Natural killer cell (primary cell): ENCODE data around the gene TIAM1. TPM values are rescaled to one million over a fixed set of nuclear protein-coding genes. Genes with fewer than 3 reads are reported as not detected.

Source experiments
- ATAC-seq, 3 donors: fragments of 150-1000 bp in 2 of 3; fragments of 200-7000 bp in 1 of 3; cut with Tn5 transposase; 1 replicate in 1 of 3; 2 replicates in 2 of 3; pipeline ENCODE4 v1.10.0; 2021; ENCODE audit warnings: mild to moderate bottlenecking in 2 of 3, moderate library complexity in 2 of 3
- DNase-seq, 2 donors: peaks; one replicate each; pipeline versions ENCODE4 v3.0.0 to v3.0.0-alpha.2; 2013 to 2021; ENCODE audit warnings: mixed read lengths in 1 of 2
- H3K27ac ChIP-seq: one replicate; pipeline ENCODE4 v1.5.1; 2013; ENCODE audit warnings: mild to moderate bottlenecking, low read length
- H3K27me3 ChIP-seq: one replicate; pipeline ENCODE4 v1.6.1; 2013; ENCODE audit warnings: low read length; ENCODE audit not compliant: control insufficient read depth, insufficient read depth
- H3K36me3 ChIP-seq: one replicate; pipeline ENCODE4 v1.6.1; 2013; ENCODE audit warnings: low read length; ENCODE audit not compliant: control insufficient read depth, insufficient read depth
- H3K4me1 ChIP-seq: one replicate; pipeline ENCODE4 v1.6.1; 2013; ENCODE audit warnings: low read length; ENCODE audit not compliant: control insufficient read depth, insufficient read depth
- H3K4me3 ChIP-seq: one replicate; pipeline ENCODE4 v1.5.1; 2013; ENCODE audit warnings: low read length
- H3K9me3 ChIP-seq: one replicate; pipeline ENCODE4 v1.6.1; 2013; ENCODE audit warnings: low read length; ENCODE audit not compliant: control insufficient read depth, insufficient read depth
- H3K27ac Mint-ChIP-seq, 2 donors: one replicate each; pipeline ENCODE4 v1.8.0; 2022; ENCODE audit warnings: mild to moderate bottlenecking in 2 of 2, mixed read lengths in 2 of 2, moderate library complexity in 1 of 2
- H3K27me3 Mint-ChIP-seq, 2 donors: one replicate each; pipeline ENCODE4 v1.8.0; 2022; ENCODE audit warnings: low read depth in 2 of 2, mixed read lengths in 2 of 2
- H3K36me3 Mint-ChIP-seq: one replicate; pipeline ENCODE4 v1.8.0; 2022; ENCODE audit warnings: mixed read lengths
- H3K4me1 Mint-ChIP-seq, 2 donors: one replicate each; pipeline ENCODE4 v1.8.0; 2022; ENCODE audit warnings: mixed read lengths in 2 of 2
- H3K4me3 Mint-ChIP-seq: one replicate; pipeline ENCODE4 v1.8.0; 2022; ENCODE audit warnings: mild to moderate bottlenecking, moderate library complexity, mixed read lengths
- H3K9me3 Mint-ChIP-seq, 2 donors: one replicate each; pipeline ENCODE4 v1.8.0; 2022; ENCODE audit warnings: mixed read lengths in 2 of 2
- CTCF ChIP-seq: fragments of 200-600 bp; IDR thresholded peaks from one replicate; pipeline ENCODE4 v1.8.0; 2022; ENCODE audit warnings: antibody characterized with exemption
- WGBS: methylation state at CpG from one replicate; pipeline ENCODE4 v1.1.7; 2013; ENCODE audit warnings: missing lambda C conversion rate; ENCODE audit not compliant: insufficient coverage; 5-methylcytosine and 5-hydroxymethylcytosine counted together
- intact Hi-C: fragments of 100-400 bp; cut with micrococcal nuclease; formaldehyde crosslinking; loops from one replicate; pipeline ENCODE4 v1.14.2; 2022
- total RNA-seq, 4 donors: library from RNA; stranded (reverse); fragments of 120-200 nt in 1 of 4; gene quantifications; one replicate each; pipeline versions ENCODE4 v1.2.3 to v1.2.4, GENCODE V29; 2013 to 2022

TIAM1 gene
- total RNA-seq, 3 donors from 2014 or later (not counting 1 experiment from before 2014, with no cell fraction given) = 19.1 to 32.3 (median 19.4) TPM

GRCh38 chr21:31173881-31174555 is 170.0 kb downstream of the TIAM1 start:
- Histone ChIP-seq H3K4me1 (peaks cover 14% of the 10 kb centered on the region), H3K36me3 (no peaks in the 10 kb centered on the region), H3K4me3 (no peak overlapping the region), H3K27me3 (no peaks in the 10 kb centered on the region), H3K27ac (no peak overlapping the region), H3K9me3 (no peaks in the 10 kb centered on the region)
- Mint-ChIP-seq H3K4me3 (no peak overlapping the region), H3K9me3 (no peaks in the 10 kb centered on the region), H3K27ac (no peak overlapping the region), H3K4me1 (peaks cover 0 to 4% of the 10 kb centered on the region in 2 donors), H3K27me3 (no peaks in the 10 kb centered on the region), H3K36me3 (no peaks in the 10 kb centered on the region)
- no peak for ATAC-seq
- intact Hi-C loops = no loop called here
- DNase-seq = peak in 1 of 2 donors; percentile 61
- 48% methylated on average over 25 of the region's 25 CpGs for WGBS
- TF ChIP-seq CTCF = no peak

- H3K27me3 Mint-ChIP-seq = no peaks in the 10 kb centered on the region
- WGBS = 94% methylated on average over 6 of the region's 6 CpGs
- Histone ChIP-seq H3K27ac (no peak overlapping the region), H3K4me1 (peaks cover 14% of the 10 kb centered on the region), H3K9me3 (no peaks in the 10 kb centered on the region), H3K36me3 (no peaks in the 10 kb centered on the region), H3K4me3 (no peak overlapping the region), H3K27me3 (no peaks in the 10 kb centered on the region)
- intact Hi-C loops = no loop called here
- no peak for DNase-seq
- no peak overlapping the region for H3K27ac Mint-ChIP-seq
- TF ChIP-seq CTCF = no peak
- no peak overlapping the region for H3K4me3 Mint-ChIP-seq
- no peak for ATAC-seq
- H3K36me3 Mint-ChIP-seq = no peaks in the 10 kb centered on the region
- H3K9me3 Mint-ChIP-seq = no peaks in the 10 kb centered on the region
- H3K4me1 Mint-ChIP-seq = peaks cover 0 to 4% of the 10 kb centered on the region in 2 donors
Observed at GRCh38 chr21:31172328-31172727, 171.7 kb downstream of the TIAM1 start.

GRCh38 chr21:31164713-31165694 is 179.1 kb downstream of the TIAM1 start:
- Mint-ChIP-seq H3K4me1 (peaks cover 0 to 1% of the 10 kb centered on the region in 2 donors), H3K27me3 (no peaks in the 10 kb centered on the region), H3K27ac (no peak overlapping the region), H3K4me3 (no peak overlapping the region), H3K36me3 (peaks cover 7% of the 10 kb centered on the region), H3K9me3 (no peaks in the 10 kb centered on the region)
- intact Hi-C loops = no loop called here
- 85% methylated on average over 6 of the region's 8 CpGs for WGBS
- no peak for TF ChIP-seq CTCF
- peak in 1 of 2 donors; percentile 42 for DNase-seq
- no peaks in the 10 kb centered on the region for H3K9me3 ChIP-seq
- H3K36me3 ChIP-seq = no peaks in the 10 kb centered on the region
- no peak overlapping the region for H3K27ac ChIP-seq
- no peaks in the 10 kb centered on the region for H3K27me3 ChIP-seq
- no peak for ATAC-seq
- H3K4me3 ChIP-seq = no peak overlapping the region
- peaks cover 10% of the 10 kb centered on the region for H3K4me1 ChIP-seq
